Measurements from ENCODE around the gene RHBDL1. TPM values are rescaled to one million over a fixed set of nuclear protein-coding genes. Genes with fewer than 3 reads are reported as not detected.

Gene RHBDL1
- total and polyA plus RNA-seq, 2 experiments from 2014 or later = 8.4 to 10.1 TPM

- no peak for TF ChIP-seq ZNF462 (CRISPR knock-in tag; IDR thresholded peaks at IDR 0.05)
Measured at GRCh38 chr16:723695-724094, 48.2 kb downstream of the RHBDL1 start (continued).

- H3K4me1 ChIP-seq (ENCODE audit: insufficient read depth) = peaks cover 8% of the 10 kb centered on the region; the same call in 1 of the 2 replicates
- H3K79me2 ChIP-seq (replicated peaks; ENCODE audit: insufficient read depth) = no peaks in the 10 kb centered on the region
- H3K4me2 ChIP-seq = no peak overlapping the region
- H3K27me3 Mint-ChIP-seq (ENCODE audit: insufficient read depth, low read depth, poor library complexity) = peaks cover 23% of the 10 kb centered on the region
- H3K4me1 Mint-ChIP-seq = peaks cover 6% of the 10 kb centered on the region; the same call in 1 of the 3 replicates
- H3K27me3 ChIP-seq (ENCODE audit: insufficient read depth) = peaks cover 16% of the 10 kb centered on the region; the same call in 1 of the 2 replicates
- H3K27ac ChIP-seq (ENCODE audit: low read depth) = no peak overlapping the region
- no peaks in the 10 kb centered on the region for H3K9me2 ChIP-seq (ENCODE audit: insufficient read depth)
- no peaks in the 10 kb centered on the region for H3K36me3 ChIP-seq (ENCODE audit: insufficient read depth)
- no peaks in the 10 kb centered on the region for H3K36me3 Mint-ChIP-seq (ENCODE audit: low read depth)
- no peak overlapping the region for H2AFZ ChIP-seq
- peaks cover 12% of the 10 kb centered on the region for H3F3A ChIP-seq (replicated peaks; ENCODE audit: low read depth)
- no peak for DNase-seq (ENCODE audit: low spot score)
- H3K27ac Mint-ChIP-seq = no peak overlapping the region
- H3K4me3 ChIP-seq = no peak overlapping the region
- no peak overlapping the region for H3K4me3 Mint-ChIP-seq
- ATAC-seq = no peak
- no peaks in the 10 kb centered on the region for H4K20me1 ChIP-seq (replicated peaks; ENCODE audit: insufficient read depth)
- H3K9me3 Mint-ChIP-seq = no peaks in the 10 kb centered on the region
- no peak for TF ChIP-seq EZH2phosphoT487 (IDR thresholded peaks at IDR 0.05; ENCODE audit: unreplicated experiment)
- TF ChIP-seq CREB1 (CRISPR knock-in tag; IDR thresholded peaks at IDR 0.05; ENCODE audit: low read depth) = no peak
- TF ChIP-seq ZNF331 (CRISPR knock-in tag; IDR thresholded peaks at IDR 0.05; ENCODE audit: low read depth) = no peak
- no peak for TF ChIP-seq POLR2AphosphoS5 (IDR thresholded peaks at IDR 0.05; ENCODE audit: low read depth)
- no peak for TF ChIP-seq ZNF114 (CRISPR knock-in tag; IDR thresholded peaks at IDR 0.05)
- no peak for TF ChIP-seq ETS1 (IDR thresholded peaks at IDR 0.05)
- TF ChIP-seq ZNF462 (CRISPR knock-in tag; IDR thresholded peaks at IDR 0.05) = no peak
Measured at GRCh38 chr16:724188-725040, 48.9 kb downstream of the RHBDL1 start.
